ENCODE results near the gene SRD5A2. TPM values are rescaled to one million over a fixed set of nuclear protein-coding genes. Genes with fewer than 3 reads are reported as not detected.

The SRD5A2 gene
- total and polyA plus RNA-seq, 2 of the 4 experiments (the other 2 are of a cell fraction): not detected

DNA sequence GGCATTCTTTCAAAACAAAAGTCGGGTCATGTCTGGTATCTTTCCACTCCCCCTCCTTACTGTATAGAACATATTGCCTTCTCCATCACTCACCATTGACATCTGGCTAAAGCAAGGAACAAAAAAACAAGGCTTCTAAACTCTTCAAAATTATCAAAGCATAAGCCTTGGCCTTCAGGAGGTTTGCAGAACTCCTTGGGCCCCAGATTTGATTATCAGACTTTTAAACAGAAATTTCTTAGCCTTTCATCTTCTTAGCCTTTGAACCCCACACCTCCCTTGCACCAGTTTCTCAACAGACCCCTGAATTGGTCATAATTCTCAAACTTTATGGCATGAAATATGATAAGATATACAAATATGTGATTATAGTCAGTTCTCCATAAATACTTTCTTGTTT lies 106.4 kb downstream of the SRD5A2 start:
- no peak overlapping the region for H3K4me3 ChIP-seq (ENCODE audit: insufficient read depth, low read depth, low read length)
- in situ Hi-C loops (cut with MboI; ENCODE audit: low sequenced_read_pairs): no loop called here
- dilution Hi-C loops (cut with HindIII; ENCODE audit: low sequenced_read_pairs, unreplicated experiment): no loop called here
- H3K9ac ChIP-seq (ENCODE audit: low read depth, low read length): no peak overlapping the region
- H3K36me3 ChIP-seq (ENCODE audit: control insufficient read depth, insufficient read depth, low read length): no peaks in the 10 kb centered on the region
- ChIA-PET POLR2A (ENCODE audit: unreplicated experiment) (no interaction called here), CTCF (no interaction called here)
- H3K9me1 ChIP-seq (ENCODE audit: insufficient read depth, low read length): no peaks in the 10 kb centered on the region
- no peak overlapping the region for H3K4ac ChIP-seq (ENCODE audit: low read depth, low read length)
- no peak overlapping the region for H4K5ac ChIP-seq (ENCODE audit: low read depth, low read length)
- TF ChIP-seq RCOR1 (IDR thresholded peaks at IDR 0.05; ENCODE audit: insufficient replicate concordance, low read length) (no peak), ELK1 (IDR thresholded peaks at IDR 0.05; ENCODE audit: borderline replicate concordance, low read depth, low read length) (no peak), MAZ (IDR thresholded peaks at IDR 0.05; ENCODE audit: borderline replicate concordance, low read depth, low read length) (no peak), POLR2A (IDR thresholded peaks at IDR 0.05; ENCODE audit: low read depth, low read length) (no peak), NFE2L2 (IDR thresholded peaks at IDR 0.05; ENCODE audit: low read depth, low read length) (no peak), MAFK (IDR thresholded peaks at IDR 0.05; ENCODE audit: low read depth, low read length) (no peak), CEBPB (IDR thresholded peaks at IDR 0.05; ENCODE audit: low read depth, low read length) (no peak), MXI1 (IDR thresholded peaks at IDR 0.05; ENCODE audit: borderline replicate concordance, low read depth, low read length) (no peak), RFX5 (IDR thresholded peaks at IDR 0.05; ENCODE audit: low read depth, low read length) (no peak), FOS (IDR thresholded peaks at IDR 0.05; ENCODE audit: low read depth, low read length) (no peak), CHD1 (IDR thresholded peaks at IDR 0.05; ENCODE audit: low read depth, low read length) (no peak), BHLHE40 (IDR thresholded peaks at IDR 0.05; ENCODE audit: low read depth, low read length) (no peak), CTCF (conservative IDR thresholded peaks at IDR 0.05; ENCODE audit: low read depth, low read length) (no peak), SMC3 (IDR thresholded peaks at IDR 0.05; ENCODE audit: low read depth, low read length) (no peak), RAD21 (IDR thresholded peaks at IDR 0.05; ENCODE audit: low read length) (no peak)
- TF ChIP-seq, protein P1, sequence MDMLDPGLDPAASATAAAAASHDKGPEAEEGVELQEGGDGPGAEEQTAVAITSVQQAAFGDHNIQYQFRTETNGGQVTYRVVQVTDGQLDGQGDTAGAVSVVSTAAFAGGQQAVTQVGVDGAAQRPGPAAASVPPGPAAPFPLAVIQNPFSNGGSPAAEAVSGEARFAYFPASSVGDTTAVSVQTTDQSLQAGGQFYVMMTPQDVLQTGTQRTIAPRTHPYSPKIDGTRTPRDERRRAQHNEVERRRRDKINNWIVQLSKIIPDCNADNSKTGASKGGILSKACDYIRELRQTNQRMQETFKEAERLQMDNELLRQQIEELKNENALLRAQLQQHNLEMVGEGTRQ (IDR thresholded peaks at IDR 0.05; ENCODE audit: low read depth, low read length): no peak
- H2AFZ ChIP-seq (replicated peaks; ENCODE audit: low read length, poor library complexity): no peak overlapping the region
- no peak overlapping the region for H2BK15ac ChIP-seq (ENCODE audit: low read depth, low read length)
- intact Hi-C loops (cut with micrococcal nuclease): no loop called here
- ATAC-seq (ENCODE audit: low read depth): no peak
- H3K14ac ChIP-seq (replicated peaks; ENCODE audit: low read depth, low read length): no peak overlapping the region
- H3K4me2 ChIP-seq (ENCODE audit: low read depth, low read length): no peak overlapping the region
- no peak overlapping the region for H2AK9ac ChIP-seq (replicated peaks; ENCODE audit: low read depth, low read length, poor library complexity)
- DNase-seq: no peak
- no peaks in the 10 kb centered on the region for H3K9me3 ChIP-seq (ENCODE audit: control insufficient read depth, insufficient read depth, low read length)
- no peaks in the 10 kb centered on the region for H4K20me1 ChIP-seq (ENCODE audit: insufficient read depth, low read length)
- no peaks in the 10 kb centered on the region for H3K27me3 ChIP-seq (ENCODE audit: control insufficient read depth, insufficient read depth, low read length)
- no peak overlapping the region for H3K23ac ChIP-seq (ENCODE audit: low read depth, low read length)
- WGBS, 2 experiments (ENCODE audit: extremely low coverage in 2 of 2, insufficient read length in 1 of 2): no CpG with 5 or more reads among the region's 1 CpG
- H2BK5ac ChIP-seq (ENCODE audit: low read depth, low read length, poor library complexity, severe bottlenecking): no peak overlapping the region
- H3K27ac ChIP-seq (ENCODE audit: insufficient read depth, low read length): no peak overlapping the region
- no peak overlapping the region for H4K8ac ChIP-seq (ENCODE audit: low read depth in 2 of 2, low read length in 2 of 2)
- H2BK120ac ChIP-seq (ENCODE audit: low read depth, low read length): no peak overlapping the region
- H3K56ac ChIP-seq (ENCODE audit: extremely low read depth, insufficient read depth, low read length): no peak overlapping the region
- no peak overlapping the region for H3K18ac ChIP-seq (ENCODE audit: low read depth, low read length)
- H2BK20ac ChIP-seq (ENCODE audit: low read depth, low read length): no peak overlapping the region
- no peak overlapping the region for H2AK5ac ChIP-seq (ENCODE audit: low read depth, low read length)
- BruUV-seq (replicated peaks): no TSS peak
- no peaks in the 10 kb centered on the region for H3K4me1 ChIP-seq (ENCODE audit: control insufficient read depth, insufficient read depth, low read length)
- H4K91ac ChIP-seq (ENCODE audit: insufficient read depth, low read depth, low read length): no peak overlapping the region
- no peaks in the 10 kb centered on the region for H3K79me1 ChIP-seq (ENCODE audit: low read depth in 1 of 2, low read length in 2 of 2)
